ENCODE data around the gene CHPF2. TPM values are rescaled to one million over a fixed set of nuclear protein-coding genes. Genes with fewer than 3 reads are reported as not detected.

CHPF2 gene
- total RNA-seq, 1 experiment from 2014 or later: 25.0 TPM

DNA sequence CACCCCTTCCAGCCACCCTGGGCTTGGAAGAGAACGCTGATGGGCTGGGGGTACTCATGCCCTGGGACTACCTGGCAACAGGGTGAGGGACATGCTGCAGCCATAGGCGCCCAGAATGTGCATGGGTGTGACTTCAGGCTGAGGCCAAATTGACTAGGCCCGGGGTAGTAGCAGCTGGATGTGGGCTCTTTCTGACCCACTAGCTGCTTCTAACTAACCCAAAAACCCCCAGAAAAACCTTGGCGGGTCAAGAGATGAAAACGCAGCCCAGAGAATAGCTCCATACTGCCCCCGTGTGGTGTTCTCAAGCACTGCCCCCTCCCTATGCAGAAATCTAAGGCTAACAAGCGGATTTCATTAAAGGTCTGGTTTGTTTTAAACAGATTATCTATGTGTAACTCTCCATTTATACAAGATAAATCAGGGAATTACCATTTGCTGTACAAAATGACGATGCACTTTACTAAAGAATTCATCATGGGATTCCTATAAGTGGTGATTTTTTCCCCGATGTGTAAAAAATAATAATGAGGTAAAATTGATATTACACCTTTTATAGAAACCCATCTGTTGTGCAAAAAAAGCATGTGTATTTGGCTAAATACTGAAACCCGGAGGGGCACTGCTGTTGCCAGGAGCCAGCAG is 12.0 kb downstream of the CHPF2 start:
- peaks cover 43% of the 10 kb centered on the region for H3K27me3 ChIP-seq (ENCODE audit: control insufficient read depth, insufficient read depth, low read length)
- DNase-seq: peak; percentile 90
- H3K4me3 ChIP-seq (ENCODE audit: insufficient read depth, low read depth, low read length): no peak overlapping the region
- no peaks in the 10 kb centered on the region for H3K36me3 ChIP-seq (replicated peaks; ENCODE audit: control insufficient read depth, insufficient read depth, low read length)

DNA sequence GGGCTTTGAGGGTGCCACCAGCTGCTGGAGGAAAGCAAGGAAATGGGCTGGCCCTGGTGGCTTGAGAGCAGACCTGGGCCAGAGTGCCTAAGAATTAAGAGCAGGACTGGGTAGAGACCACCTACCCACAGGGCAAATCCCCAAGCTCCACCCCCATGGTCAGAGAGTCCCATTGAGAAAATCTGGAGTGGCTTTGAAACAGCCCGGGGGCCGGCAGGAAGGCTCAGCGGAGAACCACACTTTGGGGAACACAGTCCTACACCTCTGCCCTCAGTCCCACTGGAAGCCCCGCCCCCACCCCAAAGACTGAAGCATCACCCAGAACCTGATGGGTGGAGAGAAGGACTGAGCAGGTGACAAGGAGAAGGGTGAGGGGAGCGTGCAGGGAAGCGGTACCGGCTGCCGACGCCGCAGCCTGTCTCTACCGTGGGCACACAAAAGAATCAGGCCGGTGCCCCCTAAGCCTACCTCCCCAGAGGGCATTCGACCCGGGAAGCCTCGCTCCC is 12.6 kb downstream of the CHPF2 start:
- H3K4me3 ChIP-seq (ENCODE audit: insufficient read depth, low read depth, low read length): peak overlapping the region; percentile 49
- peak; percentile 85 for DNase-seq
- peaks cover 48% of the 10 kb centered on the region for H3K27me3 ChIP-seq (ENCODE audit: control insufficient read depth, insufficient read depth, low read length)
- H3K36me3 ChIP-seq (replicated peaks; ENCODE audit: control insufficient read depth, insufficient read depth, low read length): no peaks in the 10 kb centered on the region

DNA sequence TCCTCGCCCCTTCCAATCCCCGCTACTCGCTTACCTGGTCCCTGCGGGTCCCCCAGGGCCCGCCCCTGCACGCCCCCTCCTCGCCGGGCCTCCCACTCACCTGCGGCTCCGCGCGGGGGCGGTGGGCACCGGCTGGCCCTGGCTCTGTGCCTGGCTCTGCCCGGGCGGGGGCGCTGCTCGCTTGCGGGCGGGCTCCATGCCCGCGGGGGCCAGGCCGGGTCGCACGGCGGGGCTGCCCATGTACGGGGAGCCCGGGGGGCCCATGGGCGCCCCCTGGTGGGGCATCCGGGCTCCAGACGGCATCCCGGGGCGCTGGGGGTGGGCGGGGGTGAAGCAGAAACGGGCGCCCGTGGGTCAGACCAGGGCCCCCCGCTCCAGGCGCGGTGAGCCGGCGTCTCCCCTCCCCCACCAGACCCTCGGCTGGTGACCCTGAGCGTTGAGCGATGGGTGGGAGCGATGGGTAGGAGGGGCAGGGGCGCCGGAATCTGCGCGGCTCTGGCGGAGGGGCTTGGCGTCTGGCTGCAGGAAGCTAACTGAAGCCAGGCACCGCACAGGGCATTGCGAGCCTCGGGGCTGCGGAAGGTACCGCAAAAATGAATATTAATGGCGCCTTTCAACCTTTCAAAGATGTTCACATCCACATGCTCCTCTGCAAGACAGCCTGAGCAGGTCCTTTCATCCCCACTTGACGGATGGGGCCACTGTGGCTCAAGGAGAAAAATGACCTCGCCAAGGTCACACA is 13.2 kb downstream of the CHPF2 start:
- Histone ChIP-seq H3K27me3 (ENCODE audit: control insufficient read depth, insufficient read depth, low read length) (peaks cover 55% of the 10 kb centered on the region), H3K36me3 (replicated peaks; ENCODE audit: control insufficient read depth, insufficient read depth, low read length) (no peaks in the 10 kb centered on the region), H3K4me3 (ENCODE audit: insufficient read depth, low read depth, low read length) (peak overlapping the region; percentile 49)
- peak; percentile 95 for DNase-seq

DNA sequence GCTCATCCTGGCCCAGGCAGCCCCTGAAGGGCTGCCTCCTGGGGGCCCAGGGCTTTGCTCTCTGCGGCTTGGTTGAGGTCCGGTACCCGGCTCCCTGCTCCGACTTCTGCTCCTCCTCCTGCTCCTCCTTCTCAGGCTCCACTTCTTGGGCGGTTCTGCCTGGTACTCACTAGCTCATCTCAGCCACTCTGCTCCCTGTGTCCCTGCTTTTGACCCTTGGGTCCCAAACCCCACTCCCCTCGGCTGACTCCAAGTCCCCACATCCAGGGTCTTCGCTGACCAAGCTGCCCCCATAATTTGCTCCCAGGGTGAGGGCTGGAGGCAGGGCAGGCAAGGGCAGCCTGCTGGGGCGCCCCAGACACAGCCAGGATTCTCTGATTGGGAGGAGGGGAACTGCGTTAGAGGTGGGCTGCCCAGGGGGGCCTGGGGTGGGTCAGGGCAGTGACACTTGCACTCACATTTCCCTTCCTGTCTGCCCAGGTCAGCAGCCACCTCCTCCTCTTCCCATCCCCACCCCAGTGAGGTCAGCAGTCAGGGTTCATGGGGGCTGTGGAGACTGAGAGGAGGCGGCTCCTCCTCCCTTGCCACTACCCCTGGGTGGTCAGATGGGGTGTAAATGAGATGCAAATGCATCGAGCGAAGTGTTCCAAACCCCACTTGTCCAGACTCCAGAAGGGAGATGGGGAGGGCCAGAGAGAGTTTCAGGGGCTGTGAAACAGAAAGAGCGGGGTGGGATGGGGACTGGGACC is 14.0 kb downstream of the CHPF2 start:
- Histone ChIP-seq H3K36me3 (replicated peaks; ENCODE audit: control insufficient read depth, insufficient read depth, low read length) (no peaks in the 10 kb centered on the region), H3K27me3 (ENCODE audit: control insufficient read depth, insufficient read depth, low read length) (peaks cover 62% of the 10 kb centered on the region), H3K4me3 (ENCODE audit: insufficient read depth, low read depth, low read length) (peak overlapping the region; percentile 49; the same call in 1 of the 2 replicates)
- peak; percentile 80 for DNase-seq

DNA sequence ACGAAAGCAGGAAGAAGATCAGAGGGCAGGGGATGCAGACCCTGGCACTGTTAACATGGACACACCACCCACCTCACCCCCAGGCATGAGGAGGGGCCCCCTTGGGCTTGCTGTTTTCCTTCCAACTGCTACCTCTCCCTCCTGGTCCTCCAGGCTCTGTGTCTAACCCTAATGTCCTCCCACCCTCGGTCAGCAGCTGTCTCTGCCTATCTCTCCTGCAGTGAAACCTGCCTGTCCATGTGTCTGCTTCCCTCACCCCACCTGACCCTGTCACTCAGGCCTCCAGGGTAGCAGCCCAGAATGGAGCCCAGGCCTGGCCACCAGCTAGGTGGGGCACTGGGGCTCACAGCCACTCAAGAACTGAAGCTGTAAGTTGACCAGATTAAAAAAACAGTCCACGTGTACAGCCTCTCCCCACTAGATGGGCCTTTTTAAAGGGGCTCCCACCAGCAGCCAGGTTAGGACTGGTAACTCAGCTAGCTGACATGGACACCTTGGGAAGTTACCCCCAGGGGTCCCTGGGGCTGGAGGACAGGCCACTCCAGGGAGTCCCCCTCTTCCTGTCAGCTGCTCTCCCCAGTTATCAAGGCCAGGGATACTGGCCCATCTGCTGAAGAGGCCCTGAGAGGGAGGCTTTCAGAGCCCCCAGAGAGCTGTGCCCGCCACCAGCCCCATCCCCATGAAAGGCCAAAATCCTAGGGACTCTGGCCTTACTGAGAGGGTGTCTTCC is 14.7 kb downstream of the CHPF2 start:
- H3K4me3 ChIP-seq (ENCODE audit: insufficient read depth, low read depth, low read length): no peak overlapping the region
- no peaks in the 10 kb centered on the region for H3K36me3 ChIP-seq (replicated peaks; ENCODE audit: control insufficient read depth, insufficient read depth, low read length)
- DNase-seq: no peak
- peaks cover 64% of the 10 kb centered on the region for H3K27me3 ChIP-seq (ENCODE audit: control insufficient read depth, insufficient read depth, low read length)

DNA sequence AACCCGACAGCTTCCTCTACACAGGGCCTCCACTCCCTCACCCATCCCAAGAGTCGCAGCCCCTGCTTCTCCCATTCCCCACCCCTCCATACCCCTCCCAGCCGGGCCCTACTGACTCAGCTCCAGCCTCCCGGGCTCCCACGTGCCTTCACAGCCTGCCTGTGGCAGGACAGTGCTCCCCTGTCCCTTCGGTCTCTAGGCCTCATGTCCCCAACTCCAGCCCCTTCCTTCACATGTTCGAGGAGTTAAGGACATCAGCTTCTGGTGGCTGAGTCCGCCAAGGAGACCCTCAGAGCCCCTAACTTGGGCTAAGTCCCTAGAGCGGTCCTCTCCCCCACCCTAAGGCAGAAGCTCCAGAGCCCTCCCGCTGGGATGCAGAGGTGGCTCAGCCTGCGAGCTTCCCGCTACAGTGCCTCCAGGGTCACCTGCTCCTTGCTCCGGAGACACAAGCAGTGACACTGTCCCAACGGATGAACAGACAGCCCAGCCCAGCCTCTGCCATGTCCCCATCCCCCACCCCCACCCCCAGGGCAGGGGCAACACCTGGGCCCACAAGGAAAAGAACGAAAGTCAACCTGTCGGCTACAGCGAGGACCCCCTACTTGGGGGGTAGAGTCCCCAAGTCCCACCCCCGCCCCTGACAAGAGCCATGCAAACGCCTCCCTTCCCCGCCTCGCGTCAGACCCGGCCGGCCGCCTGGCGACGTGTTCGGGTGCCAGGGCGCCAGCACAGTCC is 15.5 kb downstream of the CHPF2 start:
- H3K27me3 ChIP-seq (ENCODE audit: control insufficient read depth, insufficient read depth, low read length): peaks cover 64% of the 10 kb centered on the region
- DNase-seq: peak; percentile 82

DNA sequence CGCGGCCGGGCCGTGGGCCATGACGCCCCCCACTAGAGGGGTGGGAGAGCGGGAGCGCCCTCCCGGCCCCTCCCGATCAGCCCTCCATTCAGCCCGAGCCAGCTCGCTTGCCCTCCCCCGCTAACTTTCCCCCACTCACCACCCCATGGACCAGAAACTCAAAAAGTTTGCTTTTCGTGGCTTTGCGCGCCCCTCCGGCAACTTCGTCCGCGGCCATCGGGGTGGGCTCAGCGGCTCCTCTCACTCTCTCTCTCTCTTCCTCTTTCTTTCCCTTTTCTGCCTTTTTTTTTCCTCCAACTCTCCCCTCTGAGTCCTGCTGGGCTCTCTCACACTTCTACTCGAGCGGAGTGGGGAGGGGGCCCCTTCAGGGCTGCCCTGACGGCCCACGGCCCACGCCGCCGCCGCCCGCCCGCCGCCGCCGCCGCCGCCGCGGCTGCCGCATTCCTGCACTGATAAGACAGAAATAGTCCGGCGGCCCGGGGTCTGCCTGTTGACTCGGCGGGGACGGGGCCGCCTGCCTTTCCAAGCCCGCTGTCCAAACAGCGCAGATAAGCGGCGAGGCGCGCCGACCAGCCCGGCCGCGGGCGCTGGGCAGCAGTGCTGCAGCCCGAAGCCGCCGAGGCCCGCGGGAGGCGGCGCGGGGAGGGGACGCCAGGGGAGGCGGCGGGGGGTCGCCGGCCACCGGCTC is 16.2 kb downstream of the CHPF2 start, which contains the start of gene SMARCD3:
SMARCD3 (minus strand) TSS at position 349 of the 688 bp plus-strand sequence; CDS start at position 217, 132 bp downstream.
- Histone ChIP-seq H3K27me3 (ENCODE audit: control insufficient read depth, insufficient read depth, low read length) (peaks cover 66% of the 10 kb centered on the region), H3K4me3 (ENCODE audit: insufficient read depth, low read depth, low read length) (peak within 1 kb of the TSS; percentile 45), H3K36me3 (replicated peaks; ENCODE audit: control insufficient read depth, insufficient read depth, low read length) (no peaks in the 10 kb centered on the region)
- peak; percentile 92 for DNase-seq

More for the DNA sequence above, 15.5 kb downstream of the CHPF2 start:
- H3K4me3 ChIP-seq (ENCODE audit: insufficient read depth, low read depth, low read length): peak overlapping the region; percentile 45
- H3K36me3 ChIP-seq (replicated peaks; ENCODE audit: control insufficient read depth, insufficient read depth, low read length): no peaks in the 10 kb centered on the region

DNA sequence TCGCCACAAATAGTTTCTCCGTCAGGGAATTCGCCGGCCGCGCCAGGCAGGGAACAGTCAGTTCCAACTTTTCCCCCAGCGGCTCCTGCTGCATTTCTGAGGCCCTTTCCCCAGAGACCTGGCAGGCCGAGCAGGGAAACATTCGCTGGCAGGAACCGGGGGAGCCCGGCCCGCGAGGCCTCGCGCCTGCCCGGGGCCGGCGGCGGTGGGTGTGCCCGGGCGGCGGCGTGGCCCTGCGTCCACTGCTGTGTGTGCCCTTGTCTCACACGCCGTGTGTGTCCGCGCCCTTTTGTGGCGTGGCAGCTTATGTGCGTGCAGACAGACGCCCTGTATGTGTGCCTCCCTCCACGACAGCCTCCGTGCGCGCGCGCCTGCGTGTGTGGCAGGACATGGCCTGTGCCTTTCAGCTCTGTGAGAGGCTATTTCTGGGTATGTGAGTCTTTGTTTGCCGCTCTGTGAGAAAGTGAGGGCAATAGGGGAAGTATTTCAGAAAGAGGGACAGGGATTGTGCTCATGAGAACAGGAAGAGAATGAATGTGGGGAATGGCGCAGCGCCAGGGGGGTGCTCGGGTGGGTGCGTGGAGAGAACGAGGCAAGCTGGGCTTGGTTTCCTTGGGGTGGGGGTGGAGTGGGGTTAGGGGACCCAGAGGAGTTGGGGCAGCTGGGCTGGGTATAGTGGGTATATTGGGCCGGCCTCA is 16.9 kb downstream of the CHPF2 start:
- H3K36me3 ChIP-seq (replicated peaks; ENCODE audit: control insufficient read depth, insufficient read depth, low read length): no peaks in the 10 kb centered on the region

DNA sequence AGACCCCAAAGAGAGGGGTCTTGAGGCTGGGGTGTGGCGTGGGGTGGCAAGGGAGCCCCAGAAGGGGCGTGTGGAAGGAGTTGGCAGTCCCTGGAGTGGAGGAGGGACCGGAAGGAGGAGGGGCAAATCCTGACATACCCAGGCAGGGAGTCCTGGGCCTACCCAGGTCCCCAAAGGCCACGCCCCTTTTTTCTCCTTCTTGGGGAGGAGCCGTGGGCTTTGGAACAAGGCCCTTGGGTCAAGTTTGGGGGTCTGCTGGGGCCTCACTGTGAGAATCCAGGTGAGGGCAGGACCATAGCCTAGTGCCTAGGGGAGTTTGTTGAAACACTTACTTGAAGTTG is 17.4 kb downstream of the CHPF2 start:
- H3K4me3 ChIP-seq (ENCODE audit: insufficient read depth, low read depth, low read length): no peak overlapping the region
- no peaks in the 10 kb centered on the region for H3K36me3 ChIP-seq (replicated peaks; ENCODE audit: control insufficient read depth, insufficient read depth, low read length)
- peaks cover 68% of the 10 kb centered on the region for H3K27me3 ChIP-seq (ENCODE audit: control insufficient read depth, insufficient read depth, low read length)
- peak; percentile 90 for DNase-seq

More for the DNA sequence above, 16.9 kb downstream of the CHPF2 start:
- H3K27me3 ChIP-seq (ENCODE audit: control insufficient read depth, insufficient read depth, low read length): peaks cover 69% of the 10 kb centered on the region
- peak; percentile 73 for DNase-seq
- peak overlapping the region; percentile 45 for H3K4me3 ChIP-seq (ENCODE audit: insufficient read depth, low read depth, low read length)

DNA sequence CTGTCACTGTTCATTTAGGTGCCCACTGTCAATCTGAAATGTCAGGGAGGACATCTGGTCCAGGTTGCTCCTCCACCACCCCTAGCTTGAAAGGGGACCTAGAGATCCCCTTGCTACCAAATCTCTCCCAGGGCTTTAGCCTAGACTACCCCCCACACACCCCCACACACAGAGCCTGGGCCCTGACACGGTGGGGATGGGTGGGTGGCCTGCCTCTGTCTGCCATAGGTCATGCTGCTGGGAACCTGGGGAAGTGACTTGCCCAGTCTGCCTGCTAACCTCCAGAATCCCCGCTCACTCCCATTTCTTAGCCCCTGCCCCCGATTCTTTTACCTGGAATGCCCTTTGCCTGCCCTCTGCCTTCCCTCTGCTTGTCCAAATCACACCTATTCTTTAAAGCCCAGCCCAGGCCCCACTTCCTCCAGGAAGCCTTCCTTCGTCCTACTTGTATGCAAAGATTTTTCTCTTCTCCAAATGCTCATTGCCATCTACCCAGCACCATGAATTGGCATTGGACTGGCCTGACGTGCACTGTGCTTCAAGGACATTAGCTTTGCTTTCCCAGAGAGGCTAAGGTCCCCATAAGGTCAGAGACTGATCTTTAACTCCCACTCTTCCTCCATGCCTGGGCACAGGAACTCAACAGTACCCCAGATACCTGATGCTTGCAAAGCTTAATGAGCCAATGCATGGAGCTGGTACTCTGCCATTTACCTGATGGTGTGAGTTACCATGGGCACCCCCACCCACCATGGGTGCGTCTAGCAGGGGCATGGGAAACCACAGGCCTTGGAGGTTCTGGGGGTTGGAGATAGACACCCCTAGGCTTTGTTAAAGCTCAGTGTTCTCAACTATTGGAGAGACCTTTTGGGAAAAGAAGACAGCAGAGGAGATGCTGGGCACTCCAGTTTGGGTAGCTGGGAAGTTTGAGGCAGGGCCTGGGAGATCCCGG is 18.2 kb downstream of the CHPF2 start:
- Histone ChIP-seq H3K27me3 (ENCODE audit: control insufficient read depth, insufficient read depth, low read length) (peaks cover 63% of the 10 kb centered on the region), H3K36me3 (replicated peaks; ENCODE audit: control insufficient read depth, insufficient read depth, low read length) (no peaks in the 10 kb centered on the region), H3K4me3 (ENCODE audit: insufficient read depth, low read depth, low read length) (no peak overlapping the region)
- no peak for DNase-seq

DNA sequence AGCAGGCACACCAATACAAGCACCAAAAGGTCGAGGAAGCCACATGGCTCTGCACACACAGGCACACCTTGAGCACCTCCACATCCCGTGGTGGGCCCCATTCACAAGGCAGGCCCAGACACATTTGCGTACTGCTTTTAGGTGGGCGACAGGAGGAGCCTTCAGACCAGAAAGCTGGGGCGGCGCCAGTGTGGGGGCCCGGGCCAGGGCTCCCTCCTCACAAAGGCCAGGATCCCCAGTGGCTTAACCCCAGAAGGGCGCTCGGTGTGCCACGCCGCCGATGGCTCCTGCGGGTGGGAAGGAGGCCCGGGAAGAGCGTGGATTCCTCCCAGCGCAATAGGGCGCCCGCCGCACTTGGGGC is 19.0 kb downstream of the CHPF2 start:
- no peak for DNase-seq
- H3K4me3 ChIP-seq (ENCODE audit: insufficient read depth, low read depth, low read length): peak overlapping the region; percentile 52
- H3K36me3 ChIP-seq (replicated peaks; ENCODE audit: control insufficient read depth, insufficient read depth, low read length): no peaks in the 10 kb centered on the region
- peaks cover 55% of the 10 kb centered on the region for H3K27me3 ChIP-seq (ENCODE audit: control insufficient read depth, insufficient read depth, low read length)

All from H7 (cell line).